ENCODE results near the gene MRPS35. TPM values are rescaled to one million over a fixed set of nuclear protein-coding genes. Genes with fewer than 3 reads are reported as not detected.

The MRPS35 gene
- total RNA-seq, 4 donors from 2014 or later, result 25.1 to 60.9 (median 32.9) TPM

DNA sequence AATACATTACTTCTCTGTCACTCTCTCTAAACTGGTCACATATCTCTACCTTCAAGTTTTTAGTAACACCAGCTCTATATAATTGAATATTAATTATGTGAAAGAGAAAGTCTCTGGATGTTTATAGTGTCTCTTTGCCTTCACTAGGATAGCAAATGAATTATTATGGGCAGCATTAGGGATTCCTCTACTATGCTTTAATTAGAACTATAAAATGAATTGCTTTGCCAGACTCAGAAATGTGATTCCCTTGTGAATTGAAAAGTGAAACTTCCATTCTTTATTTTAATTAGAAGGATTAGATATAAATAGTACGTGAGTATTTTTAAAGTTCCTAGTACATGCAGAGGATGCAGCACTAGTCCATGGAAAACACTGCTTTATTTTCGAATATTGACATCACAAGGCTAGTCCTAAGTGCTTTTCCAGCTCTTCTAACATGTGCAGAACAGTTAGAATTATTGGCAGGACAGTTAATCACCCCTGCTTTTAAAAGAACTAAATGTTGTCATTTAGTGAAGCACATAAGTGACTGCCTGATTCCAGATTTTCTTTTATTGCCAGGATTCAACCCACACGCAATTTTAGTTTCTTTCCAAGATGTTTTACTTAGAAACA is 37.4 kb upstream of the MRPS35 start:
- intact Hi-C loops (cut with DNase I; ENCODE audit: low total_unique reads), result no loop called here
- TF ChIP-seq, protein P1, sequence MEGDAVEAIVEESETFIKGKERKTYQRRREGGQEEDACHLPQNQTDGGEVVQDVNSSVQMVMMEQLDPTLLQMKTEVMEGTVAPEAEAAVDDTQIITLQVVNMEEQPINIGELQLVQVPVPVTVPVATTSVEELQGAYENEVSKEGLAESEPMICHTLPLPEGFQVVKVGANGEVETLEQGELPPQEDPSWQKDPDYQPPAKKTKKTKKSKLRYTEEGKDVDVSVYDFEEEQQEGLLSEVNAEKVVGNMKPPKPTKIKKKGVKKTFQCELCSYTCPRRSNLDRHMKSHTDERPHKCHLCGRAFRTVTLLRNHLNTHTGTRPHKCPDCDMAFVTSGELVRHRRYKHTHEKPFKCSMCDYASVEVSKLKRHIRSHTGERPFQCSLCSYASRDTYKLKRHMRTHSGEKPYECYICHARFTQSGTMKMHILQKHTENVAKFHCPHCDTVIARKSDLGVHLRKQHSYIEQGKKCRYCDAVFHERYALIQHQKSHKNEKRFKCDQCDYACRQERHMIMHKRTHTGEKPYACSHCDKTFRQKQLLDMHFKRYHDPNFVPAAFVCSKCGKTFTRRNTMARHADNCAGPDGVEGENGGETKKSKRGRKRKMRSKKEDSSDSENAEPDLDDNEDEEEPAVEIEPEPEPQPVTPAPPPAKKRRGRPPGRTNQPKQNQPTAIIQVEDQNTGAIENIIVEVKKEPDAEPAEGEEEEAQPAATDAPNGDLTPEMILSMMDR (IDR thresholded peaks at IDR 0.05), result no peak
- no peak for TF ChIP-seq POLR2A (IDR thresholded peaks at IDR 0.05)
- WGBS, 2 donors, result 50 to 54% methylated on average over 3 of the region's 3 CpGs
- no peak for DNase-seq (ENCODE audit: low spot score in 2 of 2)
- H3K4me3 ChIP-seq (ENCODE audit: low read depth, poor library complexity, severe bottlenecking), result no peak overlapping the region

DNA sequence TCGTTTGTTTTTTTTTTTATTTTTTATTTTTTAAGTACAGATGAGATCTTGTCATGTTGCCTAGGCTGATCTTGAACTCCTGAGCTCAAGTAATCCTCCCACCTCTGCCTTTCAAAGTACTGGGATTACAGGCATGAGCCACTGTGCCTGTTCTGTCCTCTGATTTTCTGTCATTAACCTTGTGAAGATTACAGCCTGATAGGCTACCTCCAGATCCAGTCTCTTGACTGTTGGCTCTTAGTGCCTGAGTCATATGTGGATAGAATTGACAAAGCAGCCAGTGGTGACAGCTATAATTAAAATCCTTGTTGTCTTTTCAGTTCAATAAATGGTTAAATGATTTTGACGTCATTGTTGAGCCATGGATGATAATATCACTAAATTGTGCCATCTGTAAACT is 35.6 kb upstream of the MRPS35 start:
- no peak overlapping the region for H3K4me3 ChIP-seq (ENCODE audit: low read depth, poor library complexity, severe bottlenecking)
- WGBS, 2 donors, result 70 to 86% methylated on average over 2 of the region's 2 CpGs
- TF ChIP-seq, protein P1 (IDR thresholded peaks at IDR 0.05), result no peak
- TF ChIP-seq POLR2A (IDR thresholded peaks at IDR 0.05), result no peak
- intact Hi-C loops (cut with DNase I; ENCODE audit: low total_unique reads), result no loop called here
- no peak for DNase-seq (ENCODE audit: low spot score in 2 of 2)

DNA sequence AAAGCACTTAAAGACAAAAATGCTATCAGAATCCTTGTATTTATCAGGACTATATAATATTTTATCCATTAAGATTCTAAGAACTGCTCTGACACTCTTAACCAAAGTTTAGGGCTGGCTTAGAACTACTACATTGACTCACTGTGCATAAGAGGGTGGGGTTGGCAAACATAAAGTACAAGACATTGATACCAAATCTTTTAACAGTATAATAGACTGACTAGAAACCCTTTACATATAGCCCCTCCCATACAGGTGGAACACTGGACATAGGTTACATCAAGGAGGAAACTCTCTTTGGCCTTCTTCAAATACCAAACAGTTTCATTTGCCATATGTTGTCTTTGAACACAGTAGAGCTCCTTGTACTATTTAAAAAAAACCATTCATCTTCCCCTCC is 30.0 kb upstream of the MRPS35 start:
- DNase-seq (ENCODE audit: low spot score in 2 of 2), result no peak
- H3K4me3 ChIP-seq (ENCODE audit: low read depth, poor library complexity, severe bottlenecking), result no peak overlapping the region
- intact Hi-C loops (cut with DNase I; ENCODE audit: low total_unique reads), result no loop called here
- TF ChIP-seq, protein P1 (IDR thresholded peaks at IDR 0.05), result no peak
- no peak for TF ChIP-seq POLR2A (IDR thresholded peaks at IDR 0.05)

DNA sequence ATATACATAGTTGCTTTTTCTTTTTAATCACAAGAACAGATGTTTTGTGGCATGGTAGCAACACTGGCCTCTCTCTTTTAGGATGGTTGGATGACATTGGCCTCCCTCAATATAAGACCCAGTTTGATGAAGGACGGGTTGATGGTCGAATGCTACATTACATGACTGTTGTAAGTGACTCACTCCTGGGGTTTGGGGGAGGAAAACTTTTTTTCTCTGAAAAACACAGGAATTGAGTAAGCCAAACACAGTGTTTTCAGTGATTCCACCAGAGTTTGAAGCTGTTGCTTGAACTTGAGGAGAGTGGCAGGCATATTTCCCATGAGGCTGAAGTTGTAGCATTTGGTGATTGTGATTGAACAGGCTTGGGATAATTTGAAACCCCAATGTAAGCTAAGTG is 28.1 kb upstream of the MRPS35 start:
- TF ChIP-seq, protein P1 (IDR thresholded peaks at IDR 0.05), result no peak
- TF ChIP-seq POLR2A (IDR thresholded peaks at IDR 0.05), result no peak
- 95 to 97% methylated on average over 2 of the region's 2 CpGs for WGBS, 2 donors
- no peak for DNase-seq (ENCODE audit: low spot score in 2 of 2)
- no peak overlapping the region for H3K4me3 ChIP-seq (ENCODE audit: low read depth, poor library complexity, severe bottlenecking)
- intact Hi-C loops (cut with DNase I; ENCODE audit: low total_unique reads), result no loop called here

DNA sequence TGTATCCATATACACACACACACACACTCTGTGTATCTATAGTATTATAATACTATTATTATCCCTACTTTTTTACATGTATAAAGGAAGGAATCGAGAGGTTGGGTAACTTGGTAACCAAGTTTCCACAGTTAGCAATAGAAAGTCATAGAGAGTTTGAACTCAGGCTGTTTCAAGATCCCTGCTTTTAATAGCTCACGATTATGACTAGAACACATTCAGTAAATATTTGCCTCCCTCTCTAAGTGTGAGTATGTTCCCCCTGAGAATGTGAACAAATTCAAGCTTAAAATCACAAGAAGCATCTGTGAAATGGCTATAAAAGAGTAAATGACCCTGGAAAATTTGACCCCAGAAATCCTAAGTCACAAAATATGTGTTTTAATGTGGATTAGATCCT is 25.4 kb upstream of the MRPS35 start:
- intact Hi-C loops (cut with DNase I; ENCODE audit: low total_unique reads), result no loop called here
- TF ChIP-seq POLR2A (IDR thresholded peaks at IDR 0.05), result no peak
- TF ChIP-seq, protein P1 (IDR thresholded peaks at IDR 0.05), result no peak
- H3K4me3 ChIP-seq (ENCODE audit: low read depth, poor library complexity, severe bottlenecking), result no peak overlapping the region
- 90 to 97% methylated on average over 2 of the region's 2 CpGs for WGBS, 2 donors
- no peak for DNase-seq (ENCODE audit: low spot score in 2 of 2)

DNA sequence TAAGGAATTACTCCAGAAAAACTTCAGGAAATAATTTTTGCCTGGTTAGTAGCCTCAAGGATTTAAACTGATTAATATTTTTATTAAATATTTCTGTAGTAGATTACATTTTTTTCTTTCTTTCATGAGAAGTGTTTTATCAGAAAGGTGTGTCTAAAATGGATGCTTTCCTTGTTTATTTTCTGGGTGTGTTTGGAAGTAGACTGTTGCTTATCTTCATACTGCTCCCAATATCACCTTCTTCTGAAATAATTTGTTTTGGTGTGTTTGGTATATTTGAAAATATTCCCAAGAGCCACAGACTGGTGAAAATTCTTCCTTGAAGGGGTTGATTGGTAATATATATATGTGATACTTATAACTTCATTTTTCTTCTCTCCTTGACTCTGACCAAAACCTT is 24.5 kb upstream of the MRPS35 start:
- intact Hi-C loops (cut with DNase I; ENCODE audit: low total_unique reads), result no loop called here
- no peak for DNase-seq (ENCODE audit: low spot score in 2 of 2)
- no peak overlapping the region for H3K4me3 ChIP-seq (ENCODE audit: low read depth, poor library complexity, severe bottlenecking)
- TF ChIP-seq, protein P1 (IDR thresholded peaks at IDR 0.05), result no peak
- no peak for TF ChIP-seq POLR2A (IDR thresholded peaks at IDR 0.05)
